HepG2 (cell line): ENCODE results near the gene ZNF547. TPM values are rescaled to one million over a fixed set of nuclear protein-coding genes. Genes with fewer than 3 reads are reported as not detected.

Source experiments
- AFF4 ChIP-seq: sonication (generic); formaldehyde crosslinking; IDR thresholded peaks from 2 replicates; pipeline ENCODE4 v1.4.0; 2020; ENCODE audit warnings: missing genetic modification reagents
- ARID2 ChIP-seq: sonication (generic); formaldehyde crosslinking; IDR thresholded peaks from 2 replicates; pipeline ENCODE4 v1.8.1; 2022; ENCODE audit warnings: mild to moderate bottlenecking, missing genetic modification reagents, borderline replicate concordance
- ARNT ChIP-seq: fragments of 450-650 bp; IDR thresholded peaks from 2 replicates; pipeline ENCODE4 v1.6.1; 2017
- FOXM1 ChIP-seq: sonication (generic); formaldehyde crosslinking; IDR thresholded peaks from 2 replicates; pipeline ENCODE4 v1.5.0; 2020; ENCODE audit warnings: missing genetic modification reagents
- GTF2F1 ChIP-seq: fragments of 150-350 bp; IDR thresholded peaks from 2 replicates; pipeline ENCODE4 v1.6.1; 2014; ENCODE audit warnings: low read length
- HDAC6 ChIP-seq: fragments of 200-600 bp; sonication (generic); IDR thresholded peaks from 2 replicates; pipeline ENCODE4 v1.7.0; 2017; ENCODE audit warnings: mild to moderate bottlenecking, antibody characterized with exemption, low read length, low read depth
- LCORL ChIP-seq, 2 experiments: fragments of 450-650 bp in 1 of 2; sonication (generic) in 1 of 2; formaldehyde crosslinking in 1 of 2; IDR thresholded peaks; 2 replicates each; pipeline versions ENCODE4 v1.5.0 to v1.6.1; 2017 to 2020; ENCODE audit warnings: antibody characterized with exemption in 1 of 2, missing genetic modification reagents in 1 of 2
- SIN3B ChIP-seq: fragments of 150-350 bp; IDR thresholded peaks from 2 replicates; pipeline ENCODE4 v1.6.1; 2014; ENCODE audit warnings: low read length
- SNAPC2 ChIP-seq: sonication (generic); formaldehyde crosslinking; IDR thresholded peaks from 2 replicates; pipeline ENCODE4 v1.8.1; 2022; ENCODE audit warnings: mild to moderate bottlenecking, missing genetic modification reagents
- TEF ChIP-seq: sonication (generic); formaldehyde crosslinking; IDR thresholded peaks from 2 replicates; pipeline ENCODE4 v1.5.0; 2020; ENCODE audit warnings: missing genetic modification reagents
- YEATS2 ChIP-seq: sonication (generic); formaldehyde crosslinking; IDR thresholded peaks from 2 replicates; pipeline ENCODE4 v1.4.0; 2020; ENCODE audit warnings: missing genetic modification reagents, borderline replicate concordance
- polyA plus RNA-seq, 8 experiments: library from polyadenylated mRNA; depleted of rRNA in 3 of 8; stranded (reverse) in 7 of 8; unstranded in 1 of 8; fragments of >200 nt; fragmentation: Illumina TruSeq in 4 of 8; extraction: Trizol in 4 of 8; gene quantifications; 2 replicates each; pipeline versions ENCODE4 v1.2.1 to v1.2.3, GENCODE V29; 2011 to 2016; ENCODE audit warnings: low read depth in 4 of 8, missing spikeins in 1 of 8, mixed read lengths in 1 of 8; ENCODE audit not compliant: insufficient read depth in 1 of 8
- total RNA-seq, 5 experiments: library from RNA; depleted of rRNA; stranded (reverse); fragments of >200 nt; fragmentation: Illumina TruSeq; extraction: Trizol; gene quantifications; 2 replicates each; pipeline ENCODE4 v1.2.3, GENCODE V29; 2016; ENCODE audit warnings: low read depth in 1 of 5
- TF ChIP-seq, protein P1 (sequence below): IDR thresholded peaks from 2 replicates; pipeline ENCODE4 v1.6.1; 2016; ENCODE audit warnings: mild to moderate bottlenecking
- TF ChIP-seq, protein P2 (sequence below): sonication (generic); formaldehyde crosslinking; IDR thresholded peaks from 2 replicates; pipeline ENCODE4 v1.4.0; 2020; ENCODE audit warnings: low read depth, mild to moderate bottlenecking, missing genetic modification reagents
- TF ChIP-seq, protein P3 (sequence below): sonication (generic); formaldehyde crosslinking; IDR thresholded peaks from 2 replicates; pipeline ENCODE4 v1.5.0; 2020; ENCODE audit warnings: mild to moderate bottlenecking, missing genetic modification reagents, borderline replicate concordance
- TF ChIP-seq, protein P4 (sequence below): sonication (generic); formaldehyde crosslinking; IDR thresholded peaks from 2 replicates; pipeline ENCODE4 v1.5.0; 2020; ENCODE audit warnings: mild to moderate bottlenecking, missing genetic modification reagents

The ZNF547 gene
- total and polyA plus RNA-seq, 2 of the 13 experiments (the other 11 are each of a cell fraction or from before 2014, with no cell fraction given) = 2.0 to 2.6 TPM

GRCh38 chr19:57362997-57363687 is at the start of gene ZNF547, which contains the start of gene TRAPPC2B (continued):
- TF ChIP-seq AFF4 (CRISPR knock-in tag) (no peak), YEATS2 (CRISPR knock-in tag) (peak; percentile 98), SIN3B (no peak), SNAPC2 (CRISPR knock-in tag) (no peak), FOXM1 (CRISPR knock-in tag) (no peak), TEF (CRISPR knock-in tag) (no peak), ARNT (no peak), HDAC6 (no peak), ARID2 (no peak), GTF2F1 (no peak), LCORL (IDR thresholded peaks at IDR 0.05) (no peak), LCORL (CRISPR knock-in tag; IDR thresholded peaks at IDR 0.05) (peak; percentile 30; the same call in 1 of the 2 replicates)
- TF ChIP-seq, protein P1, sequence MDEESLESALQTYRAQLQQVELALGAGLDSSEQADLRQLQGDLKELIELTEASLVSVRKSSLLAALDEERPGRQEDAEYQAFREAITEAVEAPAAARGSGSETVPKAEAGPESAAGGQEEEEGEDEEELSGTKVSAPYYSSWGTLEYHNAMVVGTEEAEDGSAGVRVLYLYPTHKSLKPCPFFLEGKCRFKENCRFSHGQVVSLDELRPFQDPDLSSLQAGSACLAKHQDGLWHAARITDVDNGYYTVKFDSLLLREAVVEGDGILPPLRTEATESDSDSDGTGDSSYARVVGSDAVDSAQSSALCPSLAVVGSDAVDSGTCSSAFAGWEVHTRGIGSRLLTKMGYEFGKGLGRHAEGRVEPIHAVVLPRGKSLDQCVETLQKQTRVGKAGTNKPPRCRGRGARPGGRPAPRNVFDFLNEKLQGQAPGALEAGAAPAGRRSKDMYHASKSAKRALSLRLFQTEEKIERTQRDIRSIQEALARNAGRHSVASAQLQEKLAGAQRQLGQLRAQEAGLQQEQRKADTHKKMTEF (CRISPR knock-in tag) = peak; percentile 79
- TF ChIP-seq, protein P2, sequence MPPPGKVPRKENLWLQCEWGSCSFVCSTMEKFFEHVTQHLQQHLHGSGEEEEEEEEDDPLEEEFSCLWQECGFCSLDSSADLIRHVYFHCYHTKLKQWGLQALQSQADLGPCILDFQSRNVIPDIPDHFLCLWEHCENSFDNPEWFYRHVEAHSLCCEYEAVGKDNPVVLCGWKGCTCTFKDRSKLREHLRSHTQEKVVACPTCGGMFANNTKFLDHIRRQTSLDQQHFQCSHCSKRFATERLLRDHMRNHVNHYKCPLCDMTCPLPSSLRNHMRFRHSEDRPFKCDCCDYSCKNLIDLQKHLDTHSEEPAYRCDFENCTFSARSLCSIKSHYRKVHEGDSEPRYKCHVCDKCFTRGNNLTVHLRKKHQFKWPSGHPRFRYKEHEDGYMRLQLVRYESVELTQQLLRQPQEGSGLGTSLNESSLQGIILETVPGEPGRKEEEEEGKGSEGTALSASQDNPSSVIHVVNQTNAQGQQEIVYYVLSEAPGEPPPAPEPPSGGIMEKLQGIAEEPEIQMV (CRISPR knock-in tag) = no peak
- TF ChIP-seq, protein P3, sequence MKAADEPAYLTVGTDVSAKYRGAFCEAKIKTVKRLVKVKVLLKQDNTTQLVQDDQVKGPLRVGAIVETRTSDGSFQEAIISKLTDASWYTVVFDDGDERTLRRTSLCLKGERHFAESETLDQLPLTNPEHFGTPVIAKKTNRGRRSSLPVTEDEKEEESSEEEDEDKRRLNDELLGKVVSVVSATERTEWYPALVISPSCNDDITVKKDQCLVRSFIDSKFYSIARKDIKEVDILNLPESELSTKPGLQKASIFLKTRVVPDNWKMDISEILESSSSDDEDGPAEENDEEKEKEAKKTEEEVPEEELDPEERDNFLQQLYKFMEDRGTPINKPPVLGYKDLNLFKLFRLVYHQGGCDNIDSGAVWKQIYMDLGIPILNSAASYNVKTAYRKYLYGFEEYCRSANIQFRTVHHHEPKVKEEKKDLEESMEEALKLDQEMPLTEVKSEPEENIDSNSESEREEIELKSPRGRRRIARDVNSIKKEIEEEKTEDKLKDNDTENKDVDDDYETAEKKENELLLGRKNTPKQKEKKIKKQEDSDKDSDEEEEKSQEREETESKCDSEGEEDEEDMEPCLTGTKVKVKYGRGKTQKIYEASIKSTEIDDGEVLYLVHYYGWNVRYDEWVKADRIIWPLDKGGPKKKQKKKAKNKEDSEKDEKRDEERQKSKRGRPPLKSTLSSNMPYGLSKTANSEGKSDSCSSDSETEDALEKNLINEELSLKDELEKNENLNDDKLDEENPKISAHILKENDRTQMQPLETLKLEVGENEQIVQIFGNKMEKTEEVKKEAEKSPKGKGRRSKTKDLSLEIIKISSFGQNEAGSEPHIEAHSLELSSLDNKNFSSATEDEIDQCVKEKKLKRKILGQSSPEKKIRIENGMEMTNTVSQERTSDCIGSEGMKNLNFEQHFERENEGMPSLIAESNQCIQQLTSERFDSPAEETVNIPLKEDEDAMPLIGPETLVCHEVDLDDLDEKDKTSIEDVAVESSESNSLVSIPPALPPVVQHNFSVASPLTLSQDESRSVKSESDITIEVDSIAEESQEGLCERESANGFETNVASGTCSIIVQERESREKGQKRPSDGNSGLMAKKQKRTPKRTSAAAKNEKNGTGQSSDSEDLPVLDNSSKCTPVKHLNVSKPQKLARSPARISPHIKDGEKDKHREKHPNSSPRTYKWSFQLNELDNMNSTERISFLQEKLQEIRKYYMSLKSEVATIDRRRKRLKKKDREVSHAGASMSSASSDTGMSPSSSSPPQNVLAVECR (CRISPR knock-in tag) = peak; percentile 90
- TF ChIP-seq, protein P4, sequence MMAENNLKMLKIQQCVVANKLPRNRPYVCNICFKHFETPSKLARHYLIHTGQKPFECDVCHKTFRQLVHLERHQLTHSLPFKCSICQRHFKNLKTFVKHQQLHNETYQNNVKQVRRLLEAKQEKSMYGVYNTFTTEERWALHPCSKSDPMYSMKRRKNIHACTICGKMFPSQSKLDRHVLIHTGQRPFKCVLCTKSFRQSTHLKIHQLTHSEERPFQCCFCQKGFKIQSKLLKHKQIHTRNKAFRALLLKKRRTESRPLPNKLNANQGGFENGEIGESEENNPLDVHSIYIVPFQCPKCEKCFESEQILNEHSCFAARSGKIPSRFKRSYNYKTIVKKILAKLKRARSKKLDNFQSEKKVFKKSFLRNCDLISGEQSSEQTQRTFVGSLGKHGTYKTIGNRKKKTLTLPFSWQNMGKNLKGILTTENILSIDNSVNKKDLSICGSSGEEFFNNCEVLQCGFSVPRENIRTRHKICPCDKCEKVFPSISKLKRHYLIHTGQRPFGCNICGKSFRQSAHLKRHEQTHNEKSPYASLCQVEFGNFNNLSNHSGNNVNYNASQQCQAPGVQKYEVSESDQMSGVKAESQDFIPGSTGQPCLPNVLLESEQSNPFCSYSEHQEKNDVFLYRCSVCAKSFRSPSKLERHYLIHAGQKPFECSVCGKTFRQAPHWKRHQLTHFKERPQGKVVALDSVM (CRISPR knock-in tag) = no peak
